ENCODE results near the gene TEFM. TPM values are rescaled to one million over a fixed set of nuclear protein-coding genes. Genes with fewer than 3 reads are reported as not detected.

The TEFM gene
- total and polyA plus RNA-seq, 2 of the 8 experiments (the other 6 are each of a cell fraction or from before 2014, with no cell fraction given) = 6.1 to 10.9 TPM

- no peak overlapping the region for H3K4me3 ChIP-seq (ENCODE audit: extremely low read depth in 1 of 4, insufficient read depth in 2 of 4, low read depth in 3 of 4, low read length in 4 of 4)
- H4K20me1 ChIP-seq (replicated peaks in 1 of 2; ENCODE audit: control insufficient read depth in 1 of 2, insufficient read depth in 2 of 2, low read length in 2 of 2) = no peaks in the 10 kb centered on the region
- H3K23me2 ChIP-seq (ENCODE audit: low read depth, low read length) = peaks cover 3% of the 10 kb centered on the region
- FAIRE-seq = no peak
- ChIA-PET POLR2A (ENCODE audit: partially characterized antibody) (interaction anchor here (0.9 kb wide), 1 partner anchor 53 kb away, joined by 3 read pairs; the partner anchor contains the start of gene RNF135), CTCF (ENCODE audit: partially characterized antibody) (interaction anchor here (0.6 to 1.6 kb wide), 4 partner anchors 12 to 628 kb away, joined by 3 read pairs; no protein-coding TSS in a partner anchor)
- DNase-seq (ENCODE audit: low read depth in 1 of 2, low spot score in 2 of 2) = no peak
- no peak overlapping the region for H2BK15ac ChIP-seq (ENCODE audit: low read length)
- no peak overlapping the region for H3K27ac ChIP-seq (ENCODE audit: low read depth, low read length)
- no peak overlapping the region for H3K9ac ChIP-seq (replicated peaks in 1 of 4; ENCODE audit: extremely low read depth in 1 of 4, low read depth in 3 of 4, low read length in 3 of 4)
- H3K4ac ChIP-seq (replicated peaks; ENCODE audit: insufficient read length, low read depth, low read length) = no peak overlapping the region
- H2BK5ac ChIP-seq (ENCODE audit: low read depth, low read length) = no peak overlapping the region
- TF ChIP-seq GABPA (IDR thresholded peaks at IDR 0.05; ENCODE audit: borderline replicate concordance, insufficient read depth, low read length) (no peak), PHF8 (conservative IDR thresholded peaks at IDR 0.05; ENCODE audit: low read depth, low read length) (no peak), RAD21 (IDR thresholded peaks at IDR 0.05 in 1 of 2, conservative IDR thresholded peaks at IDR 0.05 in 1 of 2; ENCODE audit: low read depth in 2 of 2, low read length in 2 of 2) (no peak), MAFK (IDR thresholded peaks at IDR 0.05; ENCODE audit: low read depth, low read length) (no peak), SP2 (IDR thresholded peaks at IDR 0.05; ENCODE audit: low read length) (no peak)
- H3K79me1 ChIP-seq (ENCODE audit: low read depth, low read length) = no peaks in the 10 kb centered on the region
- peaks cover 0 to 11% (median 2%) of the 10 kb centered on the region in 4 experiments; a peak in 4 of 7 replicates for H3K4me1 ChIP-seq (replicated peaks in 1 of 4; ENCODE audit: control insufficient read depth in 3 of 4, insufficient read depth in 4 of 4, low read length in 3 of 4)
- H4K5ac ChIP-seq (ENCODE audit: insufficient read length, low read depth, low read length) = no peak overlapping the region
- no peak overlapping the region for H4K91ac ChIP-seq (replicated peaks; ENCODE audit: insufficient read length, low read length)
- no peak overlapping the region for H2AFZ ChIP-seq (ENCODE audit: low read length)
- H3K36me3 ChIP-seq (ENCODE audit: control insufficient read depth in 2 of 4, insufficient read depth in 4 of 4, low read length in 3 of 4) = no peaks in the 10 kb centered on the region
- H3K79me2 ChIP-seq (ENCODE audit: control insufficient read depth in 1 of 2, insufficient read depth in 2 of 2, low read length in 2 of 2) = 0 out of 4 replicates have a peak, but pooled peaks cover 0 to 3% of the 10 kb centered on the region in 2 experiments
- H3K56ac ChIP-seq (replicated peaks; ENCODE audit: insufficient read length, low read depth, low read length) = no peak overlapping the region
- no peaks in the 10 kb centered on the region for H3K9me3 ChIP-seq (ENCODE audit: insufficient read depth in 2 of 2, low read depth in 1 of 2, low read length in 1 of 2)
- H3K23ac ChIP-seq (ENCODE audit: insufficient read length) = no peak overlapping the region
- no peak overlapping the region for H2BK120ac ChIP-seq (replicated peaks; ENCODE audit: low read depth, low read length)
- H3K14ac ChIP-seq (ENCODE audit: insufficient read length) = no peak overlapping the region
- H3K4me2 ChIP-seq (ENCODE audit: insufficient read depth in 1 of 2, low read depth in 2 of 2, low read length in 2 of 2) = no peak overlapping the region
- peaks cover 2 to 17% (median 16%) of the 10 kb centered on the region in 4 experiments for H3K27me3 ChIP-seq (replicated peaks in 1 of 4; ENCODE audit: control insufficient read depth in 3 of 4, extremely low read depth in 1 of 4, insufficient read depth in 3 of 4, low read length in 3 of 4)
- no peak overlapping the region for H3K18ac ChIP-seq (ENCODE audit: extremely low read depth, low read length)
- H2AK5ac ChIP-seq (ENCODE audit: low read depth, low read length) = no peak overlapping the region
- no peak overlapping the region for H4K8ac ChIP-seq (ENCODE audit: extremely low read depth, insufficient read depth, low read length)
- no peak overlapping the region for H2BK20ac ChIP-seq (ENCODE audit: low read length)
- H2BK12ac ChIP-seq (ENCODE audit: low read depth, low read length) = no peak overlapping the region
These were observed 11.0 kb upstream of the TEFM start for GRCh38 chr17:30917050-30917449.
